Stimulated activated CD8-positive, alpha-beta memory T cell treated with anti-CD3 and anti-CD28 coated beads, Interleukin-4, amount 100 ng/mL, for 4 hours (primary cell): Measurements from ENCODE around the gene ARL17B.
"Not testable (repeated sequence)": the region's sequence is repeated elsewhere in the genome, so short reads cannot be mapped to it uniquely, and the experiment has no call there.

Experiments
- DNase-seq, 2 donors: peaks; one replicate each; pipeline ENCODE4 v3.0.0-alpha.2; 2020; ENCODE audit warnings: low read depth in 2 of 2, low spot score in 1 of 2

Gene ARL17B

GRCh38 chr17:46361755-46362154 lies at the start of gene ARL17B:
ARL17B (minus strand) TSS chr17:46361766; CDS start chr17:46358397, 3,369 bp downstream.
- peak; percentile 56 to 83 for DNase-seq

GRCh38 chr17:46409864-46410263 lies 48.3 kb upstream of the ARL17B start:
- not testable (repeated sequence) for DNase-seq

- not testable (repeated sequence) for DNase-seq
Observed at GRCh38 chr17:46407155-46407554, 45.6 kb upstream of the ARL17B start.

- not testable (repeated sequence) for DNase-seq
Observed at GRCh38 chr17:46401033-46401787, 39.6 kb upstream of the ARL17B start.

- DNase-seq: not testable (repeated sequence)
Observed at GRCh38 chr17:46400543-46400942, 39.0 kb upstream of the ARL17B start.

GRCh38 chr17:46399993-46400392 lies 38.4 kb upstream of the ARL17B start:
- not testable (repeated sequence) for DNase-seq

- DNase-seq: not testable (repeated sequence)
Observed at GRCh38 chr17:46396292-46396691, 34.7 kb upstream of the ARL17B start.

GRCh38 chr17:46393702-46394101 lies 32.1 kb upstream of the ARL17B start:
- not testable (repeated sequence) for DNase-seq

GRCh38 chr17:46385491-46385890 lies 23.9 kb upstream of the ARL17B start:
- not testable (repeated sequence) for DNase-seq

- not testable (repeated sequence) for DNase-seq
Observed at GRCh38 chr17:46383118-46383517, 21.6 kb upstream of the ARL17B start.

- DNase-seq: not testable (repeated sequence)
Observed at GRCh38 chr17:46373418-46373817, 11.9 kb upstream of the ARL17B start.

GRCh38 chr17:46372236-46373229 lies 11.0 kb upstream of the ARL17B start:
- DNase-seq: not testable (repeated sequence)

- not testable (repeated sequence) for DNase-seq
Observed at GRCh38 chr17:46367520-46367919, 6.0 kb upstream of the ARL17B start.

- DNase-seq: not testable (repeated sequence)
Observed at GRCh38 chr17:46361145-46361735, 326 bp downstream of the ARL17B start.

GRCh38 chr17:46353856-46354255 lies 7.7 kb downstream of the ARL17B start:
- not testable (repeated sequence) for DNase-seq

GRCh38 chr17:46349060-46349459 lies 12.5 kb downstream of the ARL17B start:
- DNase-seq: not testable (repeated sequence)

- not testable (repeated sequence) for DNase-seq
Observed at GRCh38 chr17:46348345-46348744, 13.2 kb downstream of the ARL17B start.

- not testable (repeated sequence) for DNase-seq
Observed at GRCh38 chr17:46342131-46342530, 19.4 kb downstream of the ARL17B start.

GRCh38 chr17:46341220-46341619 lies 20.3 kb downstream of the ARL17B start:
- not testable (repeated sequence) for DNase-seq

- not testable (repeated sequence) for DNase-seq
Observed at GRCh38 chr17:46294831-46295230, 66.7 kb downstream of the ARL17B start, which contains the start of gene LRRC37A. LRRC37A (plus strand) TSS chr17:46295131; CDS start chr17:46295134, 3 bp downstream.

- not testable (repeated sequence) for DNase-seq
Observed at GRCh38 chr17:46291618-46292017, 69.9 kb downstream of the ARL17B start.
